HG02852 (cell line): ENCODE data around the gene GJB4.

Experiments used
- ATAC-seq: cut with Tn5 transposase; IDR thresholded peaks from one replicate; pipeline ENCODE4 v1.9.1; 2021; ENCODE audit warnings: mild to moderate bottlenecking, moderate library complexity; ENCODE audit not compliant: unreplicated experiment

GJB4 gene

DNA sequence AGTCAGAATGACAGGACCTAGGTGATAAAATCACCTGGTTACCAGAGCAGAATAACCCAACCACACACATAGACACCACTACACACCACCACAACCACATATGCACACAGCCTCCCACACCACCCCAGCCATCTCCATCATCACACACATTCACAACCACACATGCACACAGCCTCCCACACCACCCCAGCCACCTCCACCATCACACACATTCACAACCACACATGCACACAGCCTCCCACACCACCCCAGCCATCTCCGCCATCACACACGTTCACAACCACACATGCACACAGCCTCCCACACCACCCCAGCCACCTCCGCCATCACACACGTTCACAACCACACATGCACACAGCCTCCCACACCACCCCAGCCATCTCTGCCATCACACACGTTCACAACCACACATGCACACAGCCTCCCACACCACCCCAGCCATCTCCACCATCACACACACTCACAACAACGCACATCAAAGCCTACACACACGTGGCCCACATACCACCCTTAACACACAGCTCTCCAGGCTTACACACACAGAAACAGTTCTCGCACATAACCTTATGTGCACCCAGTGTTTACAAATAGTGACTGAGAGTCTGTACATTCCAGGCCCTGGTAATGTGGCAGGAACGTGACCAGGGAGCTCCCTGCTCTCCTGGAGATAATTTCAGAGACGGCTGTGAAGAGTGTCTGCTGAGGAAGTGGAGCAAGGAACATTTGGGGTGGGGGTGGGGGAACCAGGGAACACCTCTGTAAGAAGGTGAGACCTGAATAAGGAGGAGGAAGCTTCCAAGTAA lies 18.2 kb downstream of the GJB4 start:
- ATAC-seq = no peak

DNA sequence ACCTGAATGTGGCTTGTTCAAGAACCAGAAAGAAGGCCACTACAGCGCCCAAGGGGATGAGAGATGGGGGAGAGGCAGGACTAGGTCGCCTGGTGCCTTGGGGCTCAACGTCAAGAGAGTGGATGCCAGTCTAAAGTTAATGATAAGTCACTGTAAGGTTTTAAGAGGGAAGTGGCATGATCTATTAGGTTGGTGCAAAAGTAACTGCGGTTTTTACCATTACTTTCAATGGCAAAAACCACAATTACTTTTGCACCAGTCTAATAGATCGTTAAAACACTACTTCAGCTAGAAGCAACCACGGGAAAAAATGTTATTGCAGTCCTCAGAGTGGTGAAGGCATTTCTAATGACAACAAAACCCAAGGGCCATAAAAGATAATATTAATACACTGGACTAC lies 18.8 kb downstream of the GJB4 start:
- no peak for ATAC-seq

DNA sequence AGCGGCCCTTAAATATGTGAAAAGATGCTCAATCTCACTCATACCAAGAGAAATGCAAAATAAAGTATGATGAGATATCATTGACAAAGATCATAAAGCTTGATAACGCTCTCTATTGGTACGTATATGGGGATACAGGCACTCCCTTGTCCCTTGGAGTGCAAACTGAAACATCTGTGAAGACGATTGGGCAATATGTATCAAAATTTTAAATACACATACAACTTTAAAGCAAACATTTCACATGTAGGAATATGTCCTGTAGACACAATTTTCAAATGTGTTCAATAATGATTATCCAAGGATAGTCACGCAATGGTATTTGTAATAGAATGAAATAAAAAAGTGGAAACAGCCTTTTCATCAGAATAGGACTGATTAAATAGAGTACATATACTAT lies 19.5 kb downstream of the GJB4 start:
- no peak for ATAC-seq

DNA sequence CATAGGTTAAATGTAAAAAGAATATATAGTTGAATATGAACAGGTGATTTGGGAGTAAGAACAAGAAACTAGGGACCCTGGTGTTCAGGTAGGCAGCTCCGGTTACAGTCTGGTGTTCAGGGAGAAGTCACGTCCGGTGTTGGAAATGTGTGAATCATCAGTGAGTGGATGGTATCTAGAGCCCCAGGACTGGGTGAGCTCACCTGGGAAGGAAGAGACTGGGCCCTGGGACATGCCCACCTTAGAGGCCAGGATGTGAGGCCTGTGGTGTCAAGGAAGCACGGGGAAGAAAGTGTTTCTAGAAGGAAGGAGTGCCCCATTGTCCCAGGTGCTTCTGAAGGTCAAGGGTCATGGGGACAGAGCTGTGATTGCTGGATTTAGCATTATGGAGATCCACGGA lies 20.0 kb downstream of the GJB4 start:
- no peak for ATAC-seq

DNA sequence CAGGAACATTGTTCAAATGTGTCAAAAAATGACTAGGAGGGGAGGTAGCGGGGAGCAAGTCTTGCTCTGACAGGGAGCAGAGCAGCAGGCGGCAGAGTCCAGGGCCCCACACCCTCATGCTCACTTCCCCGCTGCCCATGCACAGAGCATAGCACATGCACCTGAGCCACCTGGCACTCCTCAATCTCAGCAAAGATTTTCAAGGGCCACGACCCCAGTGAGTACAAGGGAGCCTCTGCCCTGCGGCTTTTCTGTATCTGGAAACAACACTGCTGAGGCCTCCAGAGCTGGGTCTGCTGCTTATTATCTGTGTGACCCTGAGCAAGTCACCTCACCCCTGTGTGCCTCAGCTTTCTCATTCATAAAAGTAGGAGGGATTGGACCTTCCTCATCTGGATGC lies 20.4 kb downstream of the GJB4 start:
- no peak for ATAC-seq

DNA sequence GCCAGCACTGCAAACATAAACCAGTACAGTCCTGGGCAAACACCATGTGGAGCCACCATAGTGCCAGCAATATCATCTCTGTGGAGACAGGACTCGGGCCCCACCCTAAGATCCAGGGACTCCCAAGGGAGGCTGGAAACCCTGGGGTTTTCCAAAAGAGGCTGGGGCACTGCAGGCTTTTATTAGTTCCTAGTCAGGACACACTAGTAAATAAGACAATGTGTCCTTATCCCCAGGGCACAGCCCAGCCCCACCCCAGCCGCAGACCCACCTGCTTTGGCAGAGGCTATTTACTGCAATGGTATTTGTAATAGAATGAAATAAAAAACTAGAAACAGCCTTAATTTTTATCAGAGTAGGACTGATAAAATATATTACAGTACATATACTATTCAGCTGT lies 21.0 kb downstream of the GJB4 start:
- no peak for ATAC-seq

DNA sequence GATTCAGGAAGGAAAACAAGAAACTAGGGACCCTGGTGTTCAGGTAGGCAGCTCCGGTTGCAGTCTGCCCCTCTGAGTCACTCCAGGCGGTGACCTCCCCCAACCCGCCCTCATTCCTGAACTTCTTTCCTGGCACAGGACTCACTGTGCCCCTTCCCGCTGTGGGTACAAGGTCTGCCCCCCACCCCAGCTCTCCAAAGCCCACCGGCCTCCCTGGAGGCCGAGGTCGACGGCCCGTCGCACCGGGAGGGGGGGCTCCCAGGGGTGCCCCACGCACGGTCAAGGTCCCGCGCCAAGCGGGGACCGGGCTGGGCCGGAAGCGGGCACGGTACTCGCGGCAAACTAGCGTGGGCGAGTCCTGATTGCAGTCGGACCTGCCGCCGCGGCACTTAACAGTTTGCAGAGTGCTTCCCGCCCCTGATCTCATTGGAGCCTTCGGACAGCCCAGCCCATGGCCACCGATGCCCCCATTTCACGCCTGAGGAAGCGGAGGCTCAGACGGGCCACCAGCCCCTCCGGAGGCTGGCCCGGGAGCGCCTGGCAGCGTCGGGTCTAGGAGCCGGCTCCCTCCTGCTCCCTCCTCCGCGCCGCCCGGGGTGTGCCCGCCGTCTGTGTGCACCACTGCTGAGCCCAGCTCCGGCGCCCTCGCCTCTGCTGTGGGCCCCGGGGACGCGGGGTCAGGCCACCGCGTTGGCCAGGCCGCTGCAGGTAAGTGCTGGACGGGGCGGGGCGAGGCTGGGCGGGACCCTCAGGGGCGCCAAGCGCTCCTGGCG lies 21.7 kb downstream of the GJB4 start, which contains the start of gene GJB3:
GJB3 (plus strand) TSS at position 144 of the 773 bp plus-strand sequence. CDS start 3,549 bp downstream, outside the sequence.
- ATAC-seq = no peak

DNA sequence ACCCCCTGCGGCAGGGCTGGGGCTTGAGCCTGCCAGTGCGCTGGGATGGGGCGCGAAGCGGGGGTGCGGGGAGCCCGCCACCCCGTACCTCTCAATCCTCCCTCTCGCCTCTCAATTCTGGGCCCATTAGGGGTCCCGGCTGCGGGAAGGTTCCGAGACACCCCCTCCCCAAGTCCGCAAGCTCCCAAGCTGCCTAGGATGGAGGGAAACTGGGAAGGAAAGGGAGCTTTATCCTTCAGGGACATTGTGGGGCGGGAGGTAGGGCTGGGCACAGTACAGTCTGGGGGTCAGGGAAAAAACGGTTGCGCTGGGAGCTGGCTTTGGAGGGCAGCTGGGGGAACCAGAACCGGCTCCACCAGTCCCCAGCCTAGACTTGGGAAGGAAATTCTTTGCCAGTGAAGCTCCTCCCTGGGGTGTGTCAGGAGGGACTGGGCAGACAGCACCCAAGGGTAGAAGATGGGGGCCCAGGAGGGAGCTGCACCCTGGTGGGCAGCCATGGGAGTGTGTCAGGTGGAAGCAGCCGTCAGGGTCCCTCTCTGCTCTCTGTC lies 22.4 kb downstream of the GJB4 start:
- ATAC-seq = no peak

DNA sequence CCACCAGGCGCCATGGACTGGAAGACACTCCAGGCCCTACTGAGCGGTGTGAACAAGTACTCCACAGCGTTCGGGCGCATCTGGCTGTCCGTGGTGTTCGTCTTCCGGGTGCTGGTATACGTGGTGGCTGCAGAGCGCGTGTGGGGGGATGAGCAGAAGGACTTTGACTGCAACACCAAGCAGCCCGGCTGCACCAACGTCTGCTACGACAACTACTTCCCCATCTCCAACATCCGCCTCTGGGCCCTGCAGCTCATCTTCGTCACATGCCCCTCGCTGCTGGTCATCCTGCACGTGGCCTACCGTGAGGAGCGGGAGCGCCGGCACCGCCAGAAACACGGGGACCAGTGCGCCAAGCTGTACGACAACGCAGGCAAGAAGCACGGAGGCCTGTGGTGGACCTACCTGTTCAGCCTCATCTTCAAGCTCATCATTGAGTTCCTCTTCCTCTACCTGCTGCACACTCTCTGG lies 25.2 kb downstream of the GJB4 start:
- no peak for ATAC-seq

DNA sequence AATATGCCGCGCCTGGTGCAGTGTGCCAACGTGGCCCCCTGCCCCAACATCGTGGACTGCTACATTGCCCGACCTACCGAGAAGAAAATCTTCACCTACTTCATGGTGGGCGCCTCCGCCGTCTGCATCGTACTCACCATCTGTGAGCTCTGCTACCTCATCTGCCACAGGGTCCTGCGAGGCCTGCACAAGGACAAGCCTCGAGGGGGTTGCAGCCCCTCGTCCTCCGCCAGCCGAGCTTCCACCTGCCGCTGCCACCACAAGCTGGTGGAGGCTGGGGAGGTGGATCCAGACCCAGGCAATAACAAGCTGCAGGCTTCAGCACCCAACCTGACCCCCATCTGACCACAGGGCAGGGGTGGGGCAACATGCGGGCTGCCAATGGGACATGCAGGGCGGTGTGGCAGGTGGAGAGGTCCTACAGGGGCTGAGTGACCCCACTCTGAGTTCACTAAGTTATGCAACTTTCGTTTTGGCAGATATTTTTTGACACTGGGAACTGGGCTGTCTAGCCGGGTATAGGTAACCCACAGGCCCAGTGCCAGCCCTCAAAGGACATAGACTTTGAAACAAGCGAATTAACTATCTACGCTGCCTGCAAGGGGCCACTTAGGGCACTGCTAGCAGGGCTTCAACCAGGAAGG lies 25.8 kb downstream of the GJB4 start:
- ATAC-seq = no peak

DNA sequence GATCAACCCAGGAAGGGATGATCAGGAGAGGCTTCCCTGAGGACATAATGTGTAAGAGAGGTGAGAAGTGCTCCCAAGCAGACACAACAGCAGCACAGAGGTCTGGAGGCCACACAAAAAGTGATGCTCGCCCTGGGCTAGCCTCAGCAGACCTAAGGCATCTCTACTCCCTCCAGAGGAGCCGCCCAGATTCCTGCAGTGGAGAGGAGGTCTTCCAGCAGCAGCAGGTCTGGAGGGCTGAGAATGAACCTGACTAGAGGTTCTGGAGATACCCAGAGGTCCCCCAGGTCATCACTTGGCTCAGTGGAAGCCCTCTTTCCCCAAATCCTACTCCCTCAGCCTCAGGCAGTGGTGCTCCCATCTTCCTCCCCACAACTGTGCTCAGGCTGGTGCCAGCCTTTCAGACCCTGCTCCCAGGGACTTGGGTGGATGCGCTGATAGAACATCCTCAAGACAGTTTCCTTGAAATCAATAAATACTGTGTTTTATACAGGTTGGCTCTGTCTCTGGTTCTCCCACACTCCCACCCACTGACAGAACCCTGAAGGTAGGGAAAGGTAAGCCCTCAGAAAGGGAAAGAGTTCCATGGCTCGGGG lies 26.4 kb downstream of the GJB4 start:
- ATAC-seq = no peak

DNA sequence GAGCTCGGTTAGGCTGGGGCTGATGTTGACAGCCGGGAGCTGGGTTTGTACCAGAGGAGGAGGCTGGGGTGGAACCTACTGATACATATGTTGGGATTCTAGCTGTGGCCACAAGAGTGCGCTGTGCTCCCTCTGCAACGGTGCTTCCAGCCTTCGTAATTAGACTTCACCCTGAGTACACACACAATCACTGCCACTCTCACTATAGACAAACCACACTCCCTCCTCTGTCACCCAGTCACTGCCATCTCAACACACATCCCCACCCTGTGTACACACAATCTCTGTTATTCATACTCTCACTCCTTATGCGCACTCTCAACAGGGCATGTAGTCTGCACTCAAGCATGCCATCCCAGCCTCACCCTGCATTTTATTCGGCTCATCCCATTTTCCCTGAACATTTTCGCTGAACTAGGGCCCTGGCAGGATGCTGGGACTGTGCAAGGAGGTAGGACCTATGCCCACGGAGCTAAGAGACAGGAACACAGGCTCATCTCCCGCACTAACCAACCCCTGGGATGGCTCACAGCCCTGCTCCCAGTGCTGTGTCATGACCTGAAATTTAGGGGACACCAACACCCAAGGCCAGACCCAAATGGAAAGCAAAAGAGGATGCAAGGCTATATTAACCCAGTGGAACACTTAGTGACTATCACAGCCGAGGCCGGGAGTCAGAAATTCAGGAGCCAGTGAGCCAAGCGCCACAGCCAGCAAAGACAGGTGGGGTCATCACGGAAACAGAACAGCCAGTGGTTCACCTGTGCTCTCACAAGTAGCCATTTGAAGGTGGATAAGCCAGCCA lies 27.2 kb downstream of the GJB4 start:
- ATAC-seq = no peak

DNA sequence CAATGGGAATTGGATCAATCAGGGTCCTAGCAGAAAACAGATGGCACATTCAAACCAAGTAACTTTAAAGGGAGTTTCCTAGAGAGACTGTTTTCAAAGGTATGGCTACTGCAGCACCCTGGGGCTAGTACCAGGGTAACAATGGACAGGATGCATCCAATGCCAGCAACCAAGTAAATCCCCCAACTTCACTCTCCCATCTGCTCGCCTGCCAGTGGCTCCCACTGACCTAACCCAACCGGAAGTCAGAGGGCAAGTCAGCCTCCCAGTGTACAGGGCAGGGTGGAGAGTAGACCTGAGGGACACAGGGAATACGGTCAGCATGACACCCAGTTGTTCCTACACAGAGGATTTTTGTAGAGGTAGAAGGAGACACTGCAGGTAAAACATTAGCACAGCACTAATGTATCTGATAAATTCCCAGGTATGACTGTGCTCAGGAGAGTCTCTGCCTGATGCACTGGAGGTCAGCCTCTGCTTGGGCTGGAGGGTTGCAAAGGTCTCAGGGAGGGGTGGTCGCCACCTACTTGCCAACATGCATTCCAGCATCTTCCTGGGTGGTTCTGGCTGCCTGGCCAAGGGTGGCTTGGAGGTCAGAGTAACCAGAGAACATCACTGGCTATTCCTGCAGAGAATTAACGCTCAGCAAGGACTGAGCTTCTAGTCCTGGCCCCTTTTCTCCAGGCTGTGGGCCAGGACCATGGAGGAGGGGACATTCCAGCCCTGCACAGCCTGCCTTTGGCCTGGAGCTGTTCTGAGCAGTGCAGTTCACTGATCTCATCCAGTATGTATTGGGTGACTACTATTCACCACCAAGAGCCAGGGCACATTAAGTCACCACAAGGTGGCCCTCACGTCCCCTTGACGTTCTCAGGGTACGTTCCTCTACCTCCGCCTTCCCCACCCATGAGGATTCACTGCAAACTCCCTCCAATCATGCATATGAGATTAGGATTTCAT lies 28.2 kb downstream of the GJB4 start:
- no peak for ATAC-seq

DNA sequence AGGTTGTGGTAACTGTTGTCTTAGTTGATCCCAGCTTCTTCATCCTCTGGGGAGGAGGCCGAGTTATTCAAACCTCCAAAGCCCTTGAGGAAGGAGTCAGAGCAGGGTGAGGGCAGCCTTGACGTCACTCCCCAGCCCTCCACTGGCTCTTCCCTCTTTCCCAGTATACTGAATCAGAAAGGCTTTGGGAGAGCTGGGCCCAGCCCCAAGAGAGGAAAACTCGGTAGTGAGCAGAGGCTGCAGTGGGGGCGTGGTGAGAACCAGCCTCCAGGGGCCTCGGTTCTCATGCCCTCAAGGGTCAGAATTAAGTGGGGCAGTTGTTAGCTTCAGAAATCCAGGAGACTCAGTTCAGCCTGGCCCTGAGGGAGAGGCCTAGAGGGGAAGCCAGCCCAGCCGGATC lies 31.4 kb downstream of the GJB4 start:
- no peak for ATAC-seq

DNA sequence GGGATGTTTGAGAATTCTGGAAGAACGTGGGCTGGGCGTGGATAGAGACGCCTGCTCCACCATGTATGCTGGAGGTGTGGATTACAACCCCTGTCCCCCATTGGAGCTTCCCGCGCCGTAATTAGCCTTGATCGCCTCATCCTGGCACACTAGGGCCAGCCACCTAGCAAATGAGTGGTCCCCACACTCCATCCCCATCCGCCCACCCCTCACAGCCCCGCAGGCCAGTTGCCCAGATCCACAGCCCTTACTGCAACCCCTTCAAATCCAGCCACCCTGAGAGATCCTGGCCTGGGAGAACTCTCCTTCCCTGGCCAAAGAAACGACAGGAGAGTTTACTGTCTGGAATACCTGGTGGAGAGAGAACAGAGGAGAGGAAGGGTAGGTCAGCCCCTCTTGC lies 32.9 kb downstream of the GJB4 start:
- no peak for ATAC-seq

DNA sequence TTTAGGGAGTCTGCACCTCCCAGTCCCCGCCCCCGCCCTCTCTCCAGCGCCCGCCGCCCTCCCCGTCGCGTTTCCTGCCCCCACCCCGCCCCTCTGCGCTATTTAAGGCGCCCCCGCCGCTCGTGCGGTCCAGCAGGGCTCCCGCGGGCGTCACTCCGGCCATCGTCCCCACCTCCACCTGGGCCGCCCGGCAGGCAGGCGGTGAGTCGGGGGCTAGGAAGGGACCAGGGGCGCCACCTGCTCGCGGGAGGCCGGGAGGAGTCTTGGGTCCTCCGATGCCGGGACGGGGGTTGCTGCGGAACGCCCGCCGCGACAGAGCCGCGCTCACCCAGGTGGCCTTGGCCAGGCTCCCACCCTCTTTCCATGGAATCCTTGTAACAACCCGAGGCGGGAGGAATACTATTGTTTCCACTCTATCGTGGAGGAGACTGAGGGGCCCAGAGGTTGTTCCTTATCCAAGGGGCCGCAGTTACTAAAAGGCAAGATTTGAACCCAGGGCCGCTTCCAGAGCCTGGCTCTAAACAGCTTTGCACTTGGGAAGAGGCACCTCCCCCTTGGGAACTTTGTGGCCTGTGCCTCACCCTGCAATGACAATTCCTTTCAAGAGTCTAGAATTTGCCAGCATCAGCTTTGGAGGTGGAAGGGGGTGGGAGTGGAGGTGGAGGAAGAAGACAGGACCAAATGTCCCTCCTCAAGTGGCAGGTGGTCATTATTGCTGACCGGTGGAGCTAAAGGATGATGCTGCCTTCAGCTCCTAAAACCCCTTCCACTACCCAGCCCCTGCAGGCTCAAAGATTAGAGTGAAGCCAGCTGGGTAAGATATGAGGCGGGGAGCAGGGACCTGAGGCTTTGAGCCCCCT lies 33.6 kb downstream of the GJB4 start, which contains the start of gene GJA4:
GJA4 (plus strand) TSS at position 132 of the 860 bp plus-strand sequence. CDS start 1,215 bp downstream, outside the sequence.
- ATAC-seq = no peak

DNA sequence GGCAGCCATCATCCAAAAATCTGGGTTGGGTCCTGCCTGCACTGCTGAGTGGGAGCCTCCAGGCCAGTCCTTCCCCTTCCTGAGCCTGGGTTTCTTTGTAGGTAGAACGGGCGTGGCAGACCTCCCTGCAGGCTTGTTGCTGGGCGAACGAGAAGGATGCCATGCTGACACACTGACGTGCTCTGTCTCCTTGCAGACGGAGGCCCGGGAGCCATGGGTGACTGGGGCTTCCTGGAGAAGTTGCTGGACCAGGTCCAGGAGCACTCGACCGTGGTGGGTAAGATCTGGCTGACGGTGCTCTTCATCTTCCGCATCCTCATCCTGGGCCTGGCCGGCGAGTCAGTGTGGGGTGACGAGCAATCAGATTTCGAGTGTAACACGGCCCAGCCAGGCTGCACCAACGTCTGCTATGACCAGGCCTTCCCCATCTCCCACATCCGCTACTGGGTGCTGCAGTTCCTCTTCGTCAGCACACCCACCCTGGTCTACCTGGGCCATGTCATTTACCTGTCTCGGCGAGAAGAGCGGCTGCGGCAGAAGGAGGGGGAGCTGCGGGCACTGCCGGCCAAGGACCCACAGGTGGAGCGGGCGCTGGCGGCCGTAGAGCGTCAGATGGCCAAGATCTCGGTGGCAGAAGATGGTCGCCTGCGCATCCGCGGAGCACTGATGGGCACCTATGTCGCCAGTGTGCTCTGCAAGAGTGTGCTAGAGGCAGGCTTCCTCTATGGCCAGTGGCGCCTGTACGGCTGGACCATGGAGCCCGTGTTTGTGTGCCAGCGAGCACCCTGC lies 34.7 kb downstream of the GJB4 start:
- ATAC-seq = no peak
